ENCODE measurements around the gene IFI27L2.

Gene IFI27L2

DNA sequence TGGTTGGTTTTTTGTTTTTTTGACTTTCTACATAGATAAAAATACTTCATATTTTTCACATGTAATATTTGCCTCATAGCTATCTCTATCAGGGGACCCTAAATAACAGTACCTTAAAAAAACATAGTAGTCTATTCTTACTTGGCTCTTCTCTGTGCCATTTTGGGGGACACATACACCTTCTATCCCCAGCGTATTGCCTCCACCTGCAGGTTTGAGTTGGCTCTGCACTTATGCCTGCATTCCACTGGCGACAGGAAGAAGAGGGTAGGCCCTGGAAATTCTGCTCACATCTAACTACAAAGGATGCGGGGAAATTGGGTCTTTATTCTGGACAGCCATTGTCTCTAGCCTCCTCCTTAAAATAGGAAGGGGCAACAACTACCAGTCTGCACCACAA is 13.8 kb upstream of the IFI27L2 start:
- no peak overlapping the region for H3K27ac ChIP-seq (replicated peaks)
- TF ChIP-seq, protein P1, sequence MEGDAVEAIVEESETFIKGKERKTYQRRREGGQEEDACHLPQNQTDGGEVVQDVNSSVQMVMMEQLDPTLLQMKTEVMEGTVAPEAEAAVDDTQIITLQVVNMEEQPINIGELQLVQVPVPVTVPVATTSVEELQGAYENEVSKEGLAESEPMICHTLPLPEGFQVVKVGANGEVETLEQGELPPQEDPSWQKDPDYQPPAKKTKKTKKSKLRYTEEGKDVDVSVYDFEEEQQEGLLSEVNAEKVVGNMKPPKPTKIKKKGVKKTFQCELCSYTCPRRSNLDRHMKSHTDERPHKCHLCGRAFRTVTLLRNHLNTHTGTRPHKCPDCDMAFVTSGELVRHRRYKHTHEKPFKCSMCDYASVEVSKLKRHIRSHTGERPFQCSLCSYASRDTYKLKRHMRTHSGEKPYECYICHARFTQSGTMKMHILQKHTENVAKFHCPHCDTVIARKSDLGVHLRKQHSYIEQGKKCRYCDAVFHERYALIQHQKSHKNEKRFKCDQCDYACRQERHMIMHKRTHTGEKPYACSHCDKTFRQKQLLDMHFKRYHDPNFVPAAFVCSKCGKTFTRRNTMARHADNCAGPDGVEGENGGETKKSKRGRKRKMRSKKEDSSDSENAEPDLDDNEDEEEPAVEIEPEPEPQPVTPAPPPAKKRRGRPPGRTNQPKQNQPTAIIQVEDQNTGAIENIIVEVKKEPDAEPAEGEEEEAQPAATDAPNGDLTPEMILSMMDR (IDR thresholded peaks at IDR 0.05; ENCODE audit: insufficient read depth, low read length): no peak
- TF ChIP-seq, protein P2, sequence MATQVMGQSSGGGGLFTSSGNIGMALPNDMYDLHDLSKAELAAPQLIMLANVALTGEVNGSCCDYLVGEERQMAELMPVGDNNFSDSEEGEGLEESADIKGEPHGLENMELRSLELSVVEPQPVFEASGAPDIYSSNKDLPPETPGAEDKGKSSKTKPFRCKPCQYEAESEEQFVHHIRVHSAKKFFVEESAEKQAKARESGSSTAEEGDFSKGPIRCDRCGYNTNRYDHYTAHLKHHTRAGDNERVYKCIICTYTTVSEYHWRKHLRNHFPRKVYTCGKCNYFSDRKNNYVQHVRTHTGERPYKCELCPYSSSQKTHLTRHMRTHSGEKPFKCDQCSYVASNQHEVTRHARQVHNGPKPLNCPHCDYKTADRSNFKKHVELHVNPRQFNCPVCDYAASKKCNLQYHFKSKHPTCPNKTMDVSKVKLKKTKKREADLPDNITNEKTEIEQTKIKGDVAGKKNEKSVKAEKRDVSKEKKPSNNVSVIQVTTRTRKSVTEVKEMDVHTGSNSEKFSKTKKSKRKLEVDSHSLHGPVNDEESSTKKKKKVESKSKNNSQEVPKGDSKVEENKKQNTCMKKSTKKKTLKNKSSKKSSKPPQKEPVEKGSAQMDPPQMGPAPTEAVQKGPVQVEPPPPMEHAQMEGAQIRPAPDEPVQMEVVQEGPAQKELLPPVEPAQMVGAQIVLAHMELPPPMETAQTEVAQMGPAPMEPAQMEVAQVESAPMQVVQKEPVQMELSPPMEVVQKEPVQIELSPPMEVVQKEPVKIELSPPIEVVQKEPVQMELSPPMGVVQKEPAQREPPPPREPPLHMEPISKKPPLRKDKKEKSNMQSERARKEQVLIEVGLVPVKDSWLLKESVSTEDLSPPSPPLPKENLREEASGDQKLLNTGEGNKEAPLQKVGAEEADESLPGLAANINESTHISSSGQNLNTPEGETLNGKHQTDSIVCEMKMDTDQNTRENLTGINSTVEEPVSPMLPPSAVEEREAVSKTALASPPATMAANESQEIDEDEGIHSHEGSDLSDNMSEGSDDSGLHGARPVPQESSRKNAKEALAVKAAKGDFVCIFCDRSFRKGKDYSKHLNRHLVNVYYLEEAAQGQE (IDR thresholded peaks at IDR 0.05; ENCODE audit: insufficient replicate concordance, low read depth): no peak
- H3K27me3 ChIP-seq (ENCODE audit: insufficient read depth, poor library complexity, severe bottlenecking): no peaks in the 10 kb centered on the region
- no peak overlapping the region for H3K4me3 ChIP-seq (replicated peaks; ENCODE audit: insufficient read depth, low read length)
- no peak for DNase-seq (ENCODE audit: low read depth in 1 of 2, low spot score in 1 of 2)

DNA sequence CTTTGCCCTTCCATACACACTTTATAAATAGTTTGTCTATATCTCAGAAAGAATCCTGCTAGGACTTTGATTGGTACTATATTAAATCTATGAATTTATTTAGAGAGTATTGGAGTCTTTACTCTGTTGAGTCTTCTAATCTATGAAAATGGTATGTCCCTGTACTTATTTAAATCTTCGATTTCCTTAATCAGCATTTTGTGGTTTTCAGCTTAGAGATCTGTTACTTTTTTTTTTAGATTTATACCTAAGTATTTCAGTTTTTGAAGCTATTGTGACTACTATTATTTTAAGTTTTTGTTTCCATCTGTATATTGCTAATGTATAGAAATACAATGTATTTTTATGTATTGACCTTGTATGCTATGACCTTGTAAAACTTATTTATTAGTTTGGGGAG is 13.4 kb upstream of the IFI27L2 start:
- Histone ChIP-seq H3K27me3 (ENCODE audit: insufficient read depth, poor library complexity, severe bottlenecking) (no peaks in the 10 kb centered on the region), H3K27ac (replicated peaks) (no peak overlapping the region), H3K4me3 (replicated peaks; ENCODE audit: insufficient read depth, low read length) (no peak overlapping the region)
- no peak for DNase-seq (ENCODE audit: low read depth in 1 of 2, low spot score in 1 of 2)
- TF ChIP-seq, protein P1 (IDR thresholded peaks at IDR 0.05; ENCODE audit: insufficient read depth, low read length): no peak
- TF ChIP-seq GABPA (IDR thresholded peaks at IDR 0.05; ENCODE audit: low read depth): no peak
- TF ChIP-seq POLR2AphosphoS5 (IDR thresholded peaks at IDR 0.05; ENCODE audit: low read depth): no peak
- TF ChIP-seq SPI1 (IDR thresholded peaks at IDR 0.05; ENCODE audit: borderline replicate concordance, low read depth): no peak
- TF ChIP-seq, protein P2 (IDR thresholded peaks at IDR 0.05; ENCODE audit: insufficient replicate concordance, low read depth): no peak

DNA sequence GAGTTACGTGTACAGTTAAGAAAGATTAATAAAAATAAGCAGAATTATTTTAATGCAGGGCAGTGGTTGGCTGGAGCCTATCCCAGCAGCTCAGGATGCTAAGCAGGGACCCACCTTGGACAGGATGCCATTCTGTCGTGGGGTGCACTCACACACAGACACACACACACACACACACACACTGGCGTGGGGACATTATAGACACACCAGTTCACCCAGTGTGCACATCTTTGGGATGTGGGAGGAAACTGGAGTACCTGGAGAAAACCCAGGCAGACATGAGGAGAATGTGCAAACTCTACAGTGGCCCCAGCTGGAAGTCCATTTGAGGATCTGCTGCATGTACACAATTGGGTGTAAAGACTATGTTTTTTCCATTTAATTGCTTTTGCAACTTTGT is 12.8 kb upstream of the IFI27L2 start:
- Histone ChIP-seq H3K27ac (replicated peaks) (no peak overlapping the region), H3K27me3 (ENCODE audit: insufficient read depth, poor library complexity, severe bottlenecking) (no peaks in the 10 kb centered on the region), H3K4me3 (replicated peaks; ENCODE audit: insufficient read depth, low read length) (no peak overlapping the region)
- TF ChIP-seq, protein P2 (IDR thresholded peaks at IDR 0.05; ENCODE audit: insufficient replicate concordance, low read depth): no peak
- TF ChIP-seq, protein P1 (IDR thresholded peaks at IDR 0.05; ENCODE audit: insufficient read depth, low read length): no peak
- TF ChIP-seq POLR2AphosphoS5 (IDR thresholded peaks at IDR 0.05; ENCODE audit: low read depth): no peak
- no peak for TF ChIP-seq SPI1 (IDR thresholded peaks at IDR 0.05; ENCODE audit: borderline replicate concordance, low read depth)
- TF ChIP-seq GABPA (IDR thresholded peaks at IDR 0.05; ENCODE audit: low read depth): no peak
- no peak for DNase-seq (ENCODE audit: low read depth in 1 of 2, low spot score in 1 of 2)

All from HL-60 (cell line).